ENCODE measurements around the gene UNC5C. TPM values are rescaled to one million over a fixed set of nuclear protein-coding genes. Genes with fewer than 3 reads are reported as not detected.

Gene UNC5C
- polyA plus RNA-seq, 1 donor (not counting 4 experiments of a cell fraction or from before 2014, with no cell fraction given), result not detected

DNA sequence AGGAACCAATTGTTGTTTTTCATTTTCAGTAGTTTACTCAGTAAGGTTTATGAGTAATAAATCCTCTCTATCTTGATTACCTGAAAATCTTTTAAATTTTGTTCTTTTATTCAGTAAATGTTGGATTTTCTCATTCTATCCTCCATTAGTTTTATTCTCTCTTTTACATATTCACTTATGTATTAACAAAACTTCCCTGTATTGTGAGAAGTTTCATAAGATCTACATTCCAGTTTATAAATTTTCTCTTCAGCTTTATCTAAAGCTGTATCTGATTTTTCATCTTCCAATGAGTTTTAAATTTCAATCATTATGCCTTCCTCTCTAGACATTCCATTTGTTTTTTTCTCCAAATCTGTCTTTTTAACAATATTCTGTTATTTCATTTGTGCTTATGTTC, 310.2 kb downstream of the UNC5C start:
- TF ChIP-seq EZH2 (IDR thresholded peaks at IDR 0.05; ENCODE audit: low read length) (no peak), CTCF (optimal IDR thresholded peaks at IDR 0.05 in 1 of 3, IDR thresholded peaks at IDR 0.05 in 1 of 3, conservative IDR thresholded peaks at IDR 0.05 in 1 of 3; ENCODE audit: extremely low read depth in 1 of 3, insufficient read depth in 2 of 3, low read length in 3 of 3) (no peak)
- no peak overlapping the region for H3K27ac ChIP-seq (ENCODE audit: control insufficient read depth, insufficient read depth, low read length)
- no peaks in the 10 kb centered on the region for H3K27me3 ChIP-seq (ENCODE audit: control insufficient read depth, extremely low read depth, insufficient read depth, low read length)
- no peaks in the 10 kb centered on the region for H3K36me3 ChIP-seq (ENCODE audit: control insufficient read depth in 2 of 2, extremely low read depth in 1 of 2, insufficient read depth in 2 of 2, low read length in 2 of 2)
- dilution Hi-C loops (cut with MboI; ENCODE audit: extremely low pct_ligation_motif_present, low sequenced_read_pairs), result no loop called here
- H2AFZ ChIP-seq (ENCODE audit: control insufficient read depth, low read length), result no peak overlapping the region
- no peak overlapping the region for H3K9ac ChIP-seq (ENCODE audit: control insufficient read depth, extremely low read depth, insufficient read depth, low read length)
- no peaks in the 10 kb centered on the region for H4K20me1 ChIP-seq (ENCODE audit: control insufficient read depth, extremely low read depth, insufficient read depth, low read length)
- no peaks in the 10 kb centered on the region for H3K4me1 ChIP-seq (ENCODE audit: control insufficient read depth, extremely low read depth, insufficient read depth, low read length)
- no peak overlapping the region for H3K4me2 ChIP-seq (ENCODE audit: control insufficient read depth, extremely low read depth, insufficient read depth, low read depth, low read length)
- H3K9me3 ChIP-seq (ENCODE audit: control insufficient read depth, low read depth, low read length), result no peaks in the 10 kb centered on the region
- DNase-seq (ENCODE audit: low read depth, low spot score) (no peak), FAIRE-seq (no peak)
- no peaks in the 10 kb centered on the region for H3K79me2 ChIP-seq (ENCODE audit: control insufficient read depth, insufficient read depth, low read length)
- no peaks in the 10 kb centered on the region for H3K9me1 ChIP-seq (ENCODE audit: control insufficient read depth, extremely low read depth, insufficient read depth, low read length)
- no peak overlapping the region for H3K4me3 ChIP-seq (ENCODE audit: control insufficient read depth in 2 of 3, extremely low read depth in 1 of 3, insufficient read depth in 2 of 3, low read depth in 1 of 3, low read length in 3 of 3)

DNA sequence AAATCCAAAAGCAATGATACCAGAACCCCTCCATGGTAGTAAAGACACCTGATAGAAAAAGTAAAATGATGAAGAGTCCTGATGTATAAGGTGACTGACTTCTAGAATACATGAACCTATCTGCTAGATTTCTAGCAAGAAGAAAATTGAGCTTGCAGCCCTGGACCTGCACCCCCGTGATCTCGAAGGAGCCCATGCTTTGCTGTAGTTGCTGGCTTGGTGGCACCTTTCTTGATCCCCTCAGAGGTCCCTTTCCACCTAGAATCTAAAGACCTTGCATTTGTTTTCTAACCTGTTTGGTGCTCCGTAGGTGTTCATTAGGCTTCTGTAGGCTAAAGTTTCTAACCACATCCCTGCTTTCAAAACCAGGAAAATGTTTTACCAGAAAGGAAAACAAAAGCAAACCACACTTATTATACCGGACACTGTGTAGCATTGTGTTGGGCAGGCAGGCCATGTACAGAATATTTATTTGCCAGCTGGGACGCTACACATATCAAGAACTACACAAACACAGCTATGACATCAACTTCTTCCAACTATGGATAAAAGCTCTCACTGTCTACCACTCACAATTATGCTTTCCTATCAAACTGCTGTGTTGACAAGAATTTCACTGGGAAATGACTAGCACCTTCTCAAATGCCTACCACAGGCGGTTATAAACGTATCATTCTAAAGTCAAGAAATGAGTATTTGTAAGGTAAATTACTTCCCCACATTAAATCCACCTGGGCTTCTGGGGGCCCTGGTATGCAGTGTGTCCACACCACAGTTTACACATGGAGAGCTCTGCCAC, 316.2 kb downstream of the UNC5C start:
- no peaks in the 10 kb centered on the region for H4K20me1 ChIP-seq (ENCODE audit: control insufficient read depth, extremely low read depth, insufficient read depth, low read length)
- H3K27ac ChIP-seq (ENCODE audit: control insufficient read depth, insufficient read depth, low read length), result no peak overlapping the region
- H3K9me3 ChIP-seq (ENCODE audit: control insufficient read depth, low read depth, low read length), result no peaks in the 10 kb centered on the region
- FAIRE-seq, result no peak
- H3K4me3 ChIP-seq (ENCODE audit: control insufficient read depth in 2 of 3, extremely low read depth in 1 of 3, insufficient read depth in 2 of 3, low read depth in 1 of 3, low read length in 3 of 3), result no peak overlapping the region
- no peak overlapping the region for H3K4me2 ChIP-seq (ENCODE audit: control insufficient read depth, extremely low read depth, insufficient read depth, low read depth, low read length)
- no peak overlapping the region for H3K9ac ChIP-seq (ENCODE audit: control insufficient read depth, extremely low read depth, insufficient read depth, low read length)
- H3K36me3 ChIP-seq (ENCODE audit: control insufficient read depth in 2 of 2, extremely low read depth in 1 of 2, insufficient read depth in 2 of 2, low read length in 2 of 2), result no peaks in the 10 kb centered on the region
- TF ChIP-seq CTCF (optimal IDR thresholded peaks at IDR 0.05 in 1 of 3, IDR thresholded peaks at IDR 0.05 in 1 of 3, conservative IDR thresholded peaks at IDR 0.05 in 1 of 3; ENCODE audit: extremely low read depth in 1 of 3, insufficient read depth in 2 of 3, low read length in 3 of 3) (no peak), EZH2 (IDR thresholded peaks at IDR 0.05; ENCODE audit: low read length) (no peak)
- no peak for DNase-seq (ENCODE audit: low read depth, low spot score)
- H3K27me3 ChIP-seq (ENCODE audit: control insufficient read depth, extremely low read depth, insufficient read depth, low read length), result no peaks in the 10 kb centered on the region
- dilution Hi-C loops (cut with MboI; ENCODE audit: extremely low pct_ligation_motif_present, low sequenced_read_pairs), result no loop called here
- no peaks in the 10 kb centered on the region for H3K79me2 ChIP-seq (ENCODE audit: control insufficient read depth, insufficient read depth, low read length)
- no peaks in the 10 kb centered on the region for H3K9me1 ChIP-seq (ENCODE audit: control insufficient read depth, extremely low read depth, insufficient read depth, low read length)
- H3K4me1 ChIP-seq (ENCODE audit: control insufficient read depth, extremely low read depth, insufficient read depth, low read length), result no peaks in the 10 kb centered on the region
- H2AFZ ChIP-seq (ENCODE audit: control insufficient read depth, low read length), result no peak overlapping the region

Data from keratinocyte (primary cell).